Choroid plexus epithelial cell (primary cell): ENCODE measurements around the gene PUS10.
"Not testable (repeated sequence)": the region's sequence is repeated elsewhere in the genome, so short reads cannot be mapped to it uniquely, and the experiment has no call there.

ENCODE experiments used
- DNase-seq: peaks from one replicate; pipeline ENCODE4 v3.0.0-alpha.2; 2010; ENCODE audit warnings: low read depth
- H3K4me3 ChIP-seq: 2 replicates; pipeline ENCODE4 v1.5.1; 2011; ENCODE audit warnings: low read depth, mild to moderate bottlenecking, control low read depth, low read length, moderate library complexity
- TF ChIP-seq, protein P1 (sequence below): conservative IDR thresholded peaks from 2 replicates; pipeline ENCODE4 v1.5.1; 2011; ENCODE audit warnings: low read depth, mild to moderate bottlenecking, control low read depth, inconsistent platforms, low read length, moderate library complexity

The PUS10 gene

GRCh38 chr2:60992985-60993392 is 25.1 kb downstream of the PUS10 start:
- no peak overlapping the region for H3K4me3 ChIP-seq

GRCh38 chr2:60991644-60992043 is 26.4 kb downstream of the PUS10 start:
- DNase-seq = no peak
- no peak overlapping the region for H3K4me3 ChIP-seq
- TF ChIP-seq, protein P1, sequence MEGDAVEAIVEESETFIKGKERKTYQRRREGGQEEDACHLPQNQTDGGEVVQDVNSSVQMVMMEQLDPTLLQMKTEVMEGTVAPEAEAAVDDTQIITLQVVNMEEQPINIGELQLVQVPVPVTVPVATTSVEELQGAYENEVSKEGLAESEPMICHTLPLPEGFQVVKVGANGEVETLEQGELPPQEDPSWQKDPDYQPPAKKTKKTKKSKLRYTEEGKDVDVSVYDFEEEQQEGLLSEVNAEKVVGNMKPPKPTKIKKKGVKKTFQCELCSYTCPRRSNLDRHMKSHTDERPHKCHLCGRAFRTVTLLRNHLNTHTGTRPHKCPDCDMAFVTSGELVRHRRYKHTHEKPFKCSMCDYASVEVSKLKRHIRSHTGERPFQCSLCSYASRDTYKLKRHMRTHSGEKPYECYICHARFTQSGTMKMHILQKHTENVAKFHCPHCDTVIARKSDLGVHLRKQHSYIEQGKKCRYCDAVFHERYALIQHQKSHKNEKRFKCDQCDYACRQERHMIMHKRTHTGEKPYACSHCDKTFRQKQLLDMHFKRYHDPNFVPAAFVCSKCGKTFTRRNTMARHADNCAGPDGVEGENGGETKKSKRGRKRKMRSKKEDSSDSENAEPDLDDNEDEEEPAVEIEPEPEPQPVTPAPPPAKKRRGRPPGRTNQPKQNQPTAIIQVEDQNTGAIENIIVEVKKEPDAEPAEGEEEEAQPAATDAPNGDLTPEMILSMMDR = no peak

More at GRCh38 chr2:60992985-60993392, 25.1 kb downstream of the PUS10 start:
- no peak for DNase-seq
- TF ChIP-seq, protein P1 = no peak

DNA sequence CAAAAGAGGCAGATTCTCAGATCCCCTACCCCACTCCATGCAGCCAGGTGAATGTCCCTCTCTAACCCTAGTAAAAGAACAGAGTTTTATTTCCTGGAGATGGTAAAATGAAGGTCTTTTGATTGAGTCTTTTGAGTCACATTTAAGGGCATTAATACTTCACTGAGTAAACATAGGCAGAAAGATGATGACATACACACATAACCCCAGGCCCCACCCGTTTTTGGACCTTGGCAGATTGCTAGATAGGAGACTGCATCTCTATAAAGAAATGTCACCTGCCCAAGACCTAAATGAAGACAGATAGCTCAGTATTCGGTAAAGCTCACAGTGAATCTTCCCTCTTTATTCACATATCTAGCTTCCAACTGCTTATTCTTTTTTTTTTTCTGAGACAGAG is 28.8 kb downstream of the PUS10 start:
- no peak overlapping the region for H3K4me3 ChIP-seq
- no peak for DNase-seq
- TF ChIP-seq, protein P1 = no peak

GRCh38 chr2:60987656-60988055 is 30.4 kb downstream of the PUS10 start:
- not testable (repeated sequence) for DNase-seq, H3K4me3 ChIP-seq

- H3K4me3 ChIP-seq = no peak overlapping the region
- no peak for DNase-seq
- TF ChIP-seq, protein P1 = no peak
Observed at GRCh38 chr2:60987041-60987440, 31.0 kb downstream of the PUS10 start.

DNA sequence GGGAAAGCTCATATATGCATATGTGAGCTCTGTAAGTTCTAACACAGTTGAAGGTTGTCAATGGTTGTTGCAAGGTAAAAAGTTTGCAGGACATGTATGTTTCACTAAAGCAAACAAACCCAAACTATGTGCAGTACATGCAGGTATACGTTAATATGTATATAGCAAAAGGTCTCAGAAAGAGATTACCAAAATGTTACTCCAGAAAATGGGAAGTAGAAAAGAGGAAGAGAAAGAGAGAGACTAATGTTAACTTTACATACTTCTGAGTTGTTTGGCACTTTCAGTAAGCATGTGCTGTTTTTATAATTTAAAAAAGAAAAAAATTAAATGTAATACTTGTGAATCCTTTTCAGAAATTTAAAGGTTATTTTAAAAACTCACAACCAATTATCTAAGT is 33.3 kb downstream of the PUS10 start:
- TF ChIP-seq, protein P1 = no peak
- no peak for DNase-seq
- no peak overlapping the region for H3K4me3 ChIP-seq

DNA sequence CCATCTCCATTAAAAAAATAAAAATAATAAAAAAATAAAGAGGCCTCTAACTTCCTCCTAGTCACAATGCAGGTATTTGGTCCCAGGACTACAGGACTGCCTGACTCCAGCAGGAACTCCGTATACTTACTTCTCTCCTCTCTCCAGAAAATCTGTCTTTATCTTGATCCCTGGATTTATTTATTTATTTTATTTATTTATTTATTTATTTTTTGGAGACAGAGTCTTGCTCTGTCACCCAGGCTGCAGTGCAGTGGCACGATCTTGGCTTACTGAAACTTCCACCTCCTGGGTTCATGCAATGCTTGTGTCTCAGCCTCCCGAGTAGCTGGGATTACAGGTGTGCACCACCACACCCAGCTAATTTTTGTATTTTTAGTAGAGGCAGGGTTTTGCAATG is 36.0 kb downstream of the PUS10 start:
- DNase-seq = not testable (repeated sequence)

GRCh38 chr2:60980071-60980815 is 37.8 kb downstream of the PUS10 start:
- TF ChIP-seq, protein P1 = no peak
- H3K4me3 ChIP-seq = no peak overlapping the region
- no peak for DNase-seq

More for the DNA sequence above, 36.0 kb downstream of the PUS10 start:
- not testable (repeated sequence) for H3K4me3 ChIP-seq
